GF-D8 (cell line): Measurements from ENCODE around the gene GAS7.
A peak's percentile ranks its signal among the peaks of the same experiment; 100 is the strongest.
"Not testable (repeated sequence)": the region's sequence is repeated elsewhere in the genome, so short reads cannot be mapped to it uniquely, and the experiment has no call there.

ENCODE experiments used
- DNase-seq: peaks from one replicate; lab custom pipeline; 2025; lab: John Stamatoyannopoulos, UW

GAS7 gene

GRCh38 chr17:10072086-10072485, 126.3 kb downstream of the GAS7 start:
- DNase-seq = no peak

- DNase-seq = no peak
Measured at GRCh38 chr17:10071141-10071540, 127.3 kb downstream of the GAS7 start.

- no peak for DNase-seq
Measured at GRCh38 chr17:10070690-10071089, 127.7 kb downstream of the GAS7 start.

- no peak for DNase-seq
Measured at GRCh38 chr17:10069301-10069700, 129.1 kb downstream of the GAS7 start.

GRCh38 chr17:10067446-10068143, 130.8 kb downstream of the GAS7 start:
- DNase-seq = no peak

- DNase-seq = no peak
Measured at GRCh38 chr17:10064536-10064935, 133.9 kb downstream of the GAS7 start.

GRCh38 chr17:10063730-10064241, 134.6 kb downstream of the GAS7 start:
- peak; percentile 89 for DNase-seq

GRCh38 chr17:10062691-10063385, 135.6 kb downstream of the GAS7 start:
- DNase-seq = peak; percentile 22

- DNase-seq = no peak
Measured at GRCh38 chr17:10061111-10061845, 137.1 kb downstream of the GAS7 start.

GRCh38 chr17:10060526-10060925, 137.9 kb downstream of the GAS7 start:
- DNase-seq = no peak

GRCh38 chr17:10059684-10060211, 138.7 kb downstream of the GAS7 start:
- DNase-seq = no peak

- DNase-seq = no peak
Measured at GRCh38 chr17:10058921-10059683, 139.3 kb downstream of the GAS7 start.

GRCh38 chr17:10057466-10057865, 140.9 kb downstream of the GAS7 start:
- DNase-seq = not testable (repeated sequence)

- DNase-seq = no peak
Measured at GRCh38 chr17:10055262-10055975, 143.0 kb downstream of the GAS7 start.

- DNase-seq = no peak
Measured at GRCh38 chr17:10053782-10054540, 144.4 kb downstream of the GAS7 start.

- DNase-seq = no peak
Measured at GRCh38 chr17:10052106-10052813, 146.1 kb downstream of the GAS7 start.

GRCh38 chr17:10051112-10051511, 147.3 kb downstream of the GAS7 start:
- peak; percentile 39 for DNase-seq

- peak; percentile 93 for DNase-seq
Measured at GRCh38 chr17:10050597-10051101, 147.8 kb downstream of the GAS7 start.

GRCh38 chr17:10048629-10049350, 149.6 kb downstream of the GAS7 start:
- DNase-seq = no peak
